Esophagus muscularis mucosa (tissue), 4 donors: ENCODE data around the gene ITGA5.

Experiments used
- CTCF ChIP-seq, 3 experiments: fragments of 200-600 bp in 2 of 3; fragments of 450-650 bp in 1 of 3; sonication (generic) in 2 of 3; IDR thresholded peaks; one replicate each; pipeline ENCODE4 v1.5.1; 2017 to 2019; ENCODE audit warnings: antibody characterized with exemption in 3 of 3, mild to moderate bottlenecking in 2 of 3, moderate library complexity in 1 of 3
- EP300 ChIP-seq: sonication (generic); formaldehyde crosslinking; IDR thresholded peaks from one replicate; pipeline ENCODE4 v1.6.1; 2017; ENCODE audit warnings: antibody characterized with exemption
- POLR2AphosphoS5 ChIP-seq, 2 donors: sonication (generic); formaldehyde crosslinking; IDR thresholded peaks; one replicate each; pipeline ENCODE4 v1.6.1; 2017; ENCODE audit warnings: antibody characterized with exemption in 2 of 2

DNA sequence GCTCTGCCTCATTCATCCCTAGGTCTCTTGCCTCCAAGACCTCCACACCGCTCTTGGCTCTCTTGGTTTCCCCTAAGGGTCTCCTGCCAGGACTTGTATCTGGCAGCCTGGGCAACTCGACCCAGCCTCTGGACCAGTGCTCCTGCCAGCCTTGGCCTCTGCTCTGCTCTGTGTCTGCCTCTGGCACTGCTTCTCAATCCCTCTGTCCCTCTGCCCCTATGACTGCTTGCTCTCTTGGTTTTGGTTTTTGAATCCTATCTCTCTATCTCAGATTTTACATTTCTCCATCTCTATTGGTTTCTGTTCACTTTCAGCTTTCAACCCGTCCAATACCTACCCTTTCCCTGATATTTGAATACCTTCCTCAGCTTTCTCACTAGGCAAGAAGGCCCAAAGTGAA lies 6.3 kb downstream of the ITGA5 start:
- TF ChIP-seq CTCF (IDR thresholded peaks at IDR 0.05) (no peak), EP300 (no peak), POLR2AphosphoS5 (IDR thresholded peaks at IDR 0.05) (no peak)
